ENCODE measurements around the gene RHBDF1. TPM values are rescaled to one million over a fixed set of nuclear protein-coding genes. Genes with fewer than 3 reads are reported as not detected.

RHBDF1 gene
- total and polyA plus RNA-seq, 2 of the 13 experiments (the other 11 are each of a cell fraction or from before 2014, with no cell fraction given), result 5.4 to 26.9 TPM

DNA sequence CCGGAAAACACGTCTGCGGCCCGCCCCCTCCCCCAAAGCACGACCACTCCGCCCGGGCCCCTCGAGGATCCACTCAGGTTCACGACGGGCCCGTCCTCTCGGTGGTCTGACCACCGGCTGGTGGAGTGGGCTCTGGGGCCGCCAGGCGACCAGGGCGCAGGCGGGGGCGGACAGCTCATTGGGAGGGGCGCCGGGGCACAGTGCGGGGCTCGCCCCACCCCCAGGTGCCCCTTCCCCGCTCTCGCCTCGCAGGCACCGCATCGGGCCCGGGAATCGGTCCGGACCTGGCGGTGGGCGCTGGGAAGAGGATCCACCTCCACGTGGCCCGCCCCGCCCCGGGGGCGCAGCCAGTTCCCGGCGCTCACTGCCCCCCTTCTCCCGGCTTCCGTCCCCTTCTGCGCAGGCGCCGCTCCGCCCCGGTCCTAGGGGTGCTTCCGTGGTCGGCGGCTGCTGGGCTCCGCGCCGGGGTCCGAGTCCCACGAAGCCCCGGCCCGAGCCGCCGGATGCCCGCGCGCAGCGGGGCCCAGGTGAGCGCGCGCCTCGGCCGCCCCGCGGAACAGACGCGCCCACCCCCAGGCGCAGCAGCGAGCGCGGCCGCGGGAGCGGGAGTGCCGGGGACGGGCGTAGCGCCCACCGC lies 5.5 kb upstream of the RHBDF1 start, which contains the start of gene MPG (continued):
- no peak for TF ChIP-seq ZHX2 (IDR thresholded peaks at IDR 0.05; ENCODE audit: low read depth)
- 0 out of 2 replicates have a peak, but pooled peaks have one; percentile 31 for TF ChIP-seq ZHX2 (CRISPR knock-in tag; IDR thresholded peaks at IDR 0.05; ENCODE audit: borderline replicate concordance)
- no peak for TF ChIP-seq SNAPC4 (CRISPR knock-in tag; IDR thresholded peaks at IDR 0.05)
- TF ChIP-seq ZFP41 (CRISPR knock-in tag; IDR thresholded peaks at IDR 0.05; ENCODE audit: borderline replicate concordance), result no peak

Measured in HepG2 (cell line).